ENCODE data around the gene RAP1GAP2. TPM values are rescaled to one million over a fixed set of nuclear protein-coding genes. Genes with fewer than 3 reads are reported as not detected.

The RAP1GAP2 gene
- total RNA-seq, 2 donors from 2014 or later = 22.4 to 32.9 TPM

DNA sequence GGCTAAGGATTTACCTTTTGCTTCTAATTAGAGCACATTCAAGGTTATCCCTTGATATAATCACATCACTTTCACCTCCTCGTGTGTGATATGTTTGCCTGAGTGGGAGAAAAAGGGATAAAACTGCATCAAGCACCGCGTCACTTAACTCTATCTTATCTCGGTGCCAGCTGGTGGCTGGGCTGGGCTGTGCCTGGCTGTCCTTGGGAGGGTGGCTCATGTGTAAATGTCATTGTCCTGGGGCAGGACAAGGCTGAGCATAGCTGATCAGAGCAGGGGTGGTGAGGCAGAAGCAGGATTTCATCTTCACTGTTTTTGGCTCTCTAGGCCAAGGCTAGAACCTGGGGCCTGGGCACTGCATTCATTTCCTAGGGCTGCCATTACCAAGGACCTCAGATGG lies 105.3 kb downstream of the RAP1GAP2 start:
- no peak for DNase-seq (ENCODE audit: low spot score)
- Histone ChIP-seq H3K36me3 (no peaks in the 10 kb centered on the region), H3K4me3 (no peak overlapping the region), H3K4me1 (peaks cover 0 to 51% of the 10 kb centered on the region in 2 donors), H3K27ac (peak overlapping the region; percentile 83 to 94), H3K9me3 (no peaks in the 10 kb centered on the region), H3K27me3 (no peaks in the 10 kb centered on the region)
- TF ChIP-seq, protein P1, sequence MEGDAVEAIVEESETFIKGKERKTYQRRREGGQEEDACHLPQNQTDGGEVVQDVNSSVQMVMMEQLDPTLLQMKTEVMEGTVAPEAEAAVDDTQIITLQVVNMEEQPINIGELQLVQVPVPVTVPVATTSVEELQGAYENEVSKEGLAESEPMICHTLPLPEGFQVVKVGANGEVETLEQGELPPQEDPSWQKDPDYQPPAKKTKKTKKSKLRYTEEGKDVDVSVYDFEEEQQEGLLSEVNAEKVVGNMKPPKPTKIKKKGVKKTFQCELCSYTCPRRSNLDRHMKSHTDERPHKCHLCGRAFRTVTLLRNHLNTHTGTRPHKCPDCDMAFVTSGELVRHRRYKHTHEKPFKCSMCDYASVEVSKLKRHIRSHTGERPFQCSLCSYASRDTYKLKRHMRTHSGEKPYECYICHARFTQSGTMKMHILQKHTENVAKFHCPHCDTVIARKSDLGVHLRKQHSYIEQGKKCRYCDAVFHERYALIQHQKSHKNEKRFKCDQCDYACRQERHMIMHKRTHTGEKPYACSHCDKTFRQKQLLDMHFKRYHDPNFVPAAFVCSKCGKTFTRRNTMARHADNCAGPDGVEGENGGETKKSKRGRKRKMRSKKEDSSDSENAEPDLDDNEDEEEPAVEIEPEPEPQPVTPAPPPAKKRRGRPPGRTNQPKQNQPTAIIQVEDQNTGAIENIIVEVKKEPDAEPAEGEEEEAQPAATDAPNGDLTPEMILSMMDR (IDR thresholded peaks at IDR 0.05) = no peak

DNA sequence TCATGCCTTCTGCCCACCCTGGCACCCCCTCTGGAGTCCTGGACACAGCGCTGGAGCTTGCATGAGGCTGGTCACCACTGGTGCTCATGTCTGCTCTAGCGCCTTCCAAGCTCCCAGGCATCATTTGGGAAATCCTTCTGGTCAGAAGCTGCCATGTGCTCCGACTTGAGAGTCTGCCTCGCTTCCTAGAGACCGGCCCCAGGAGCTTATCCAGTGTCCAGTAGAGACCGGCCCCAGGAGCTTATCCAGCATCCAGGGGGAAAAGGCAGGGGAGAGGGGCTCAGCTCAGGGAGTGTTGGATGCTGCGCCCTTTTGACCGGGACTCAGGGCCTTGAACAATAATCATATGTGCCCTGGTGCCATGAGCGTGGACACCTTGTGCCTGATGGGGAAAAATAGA lies 106.3 kb downstream of the RAP1GAP2 start:
- no peaks in the 10 kb centered on the region for H3K9me3 ChIP-seq
- H3K27me3 ChIP-seq = no peaks in the 10 kb centered on the region
- peaks cover 0 to 54% of the 10 kb centered on the region in 2 donors for H3K4me1 ChIP-seq
- DNase-seq (ENCODE audit: low spot score) = no peak
- no peak overlapping the region for H3K4me3 ChIP-seq
- TF ChIP-seq, protein P1 (IDR thresholded peaks at IDR 0.05) = no peak
- H3K27ac ChIP-seq = peak overlapping the region; percentile 83 to 94
- H3K36me3 ChIP-seq = no peaks in the 10 kb centered on the region

DNA sequence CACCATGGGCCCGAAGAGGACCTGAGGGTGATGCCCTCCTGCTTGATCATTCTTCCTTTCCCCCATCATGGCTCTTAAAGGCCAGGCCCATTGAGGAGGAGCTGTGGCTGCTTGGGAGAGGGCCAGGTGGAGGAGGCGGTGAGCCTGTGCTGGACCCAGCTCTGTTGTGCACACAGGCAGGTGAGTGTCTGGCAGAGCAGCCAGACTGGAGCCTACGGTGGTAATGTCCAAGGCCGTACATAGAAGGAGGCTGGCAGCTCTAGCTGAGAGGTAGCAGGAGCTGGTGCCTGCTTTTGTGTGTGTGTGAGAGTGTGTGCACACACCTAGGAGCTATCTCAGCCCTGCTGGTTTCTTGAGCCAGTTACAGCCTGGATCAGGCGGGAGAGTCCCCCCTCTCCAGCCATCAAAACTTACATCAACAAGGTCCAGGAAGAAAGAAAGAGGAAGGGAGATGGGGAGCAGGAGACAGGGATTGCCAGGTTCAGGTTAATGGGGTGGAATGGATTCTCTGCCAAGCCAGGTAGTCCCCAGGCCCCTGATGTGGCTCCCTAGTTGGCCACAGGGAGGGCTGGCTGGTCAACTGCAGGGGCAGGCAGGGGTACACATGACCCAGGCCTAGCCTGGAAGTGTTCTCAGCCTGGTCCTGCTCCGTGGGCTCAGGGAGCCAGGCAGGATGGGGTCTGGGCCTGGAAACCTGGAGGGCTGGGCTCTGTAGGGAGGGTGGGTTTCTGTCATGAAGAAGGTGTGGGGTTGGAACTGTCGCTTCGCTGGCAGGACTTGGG lies 107.1 kb downstream of the RAP1GAP2 start:
- no peaks in the 10 kb centered on the region for H3K9me3 ChIP-seq
- no peak overlapping the region for H3K4me3 ChIP-seq
- no peaks in the 10 kb centered on the region for H3K27me3 ChIP-seq
- peaks cover 0 to 57% of the 10 kb centered on the region in 2 donors for H3K4me1 ChIP-seq
- no peaks in the 10 kb centered on the region for H3K36me3 ChIP-seq
- peak overlapping the region; percentile 83 to 94 for H3K27ac ChIP-seq
- TF ChIP-seq, protein P1 (IDR thresholded peaks at IDR 0.05) = no peak
- DNase-seq (ENCODE audit: low spot score) = no peak

DNA sequence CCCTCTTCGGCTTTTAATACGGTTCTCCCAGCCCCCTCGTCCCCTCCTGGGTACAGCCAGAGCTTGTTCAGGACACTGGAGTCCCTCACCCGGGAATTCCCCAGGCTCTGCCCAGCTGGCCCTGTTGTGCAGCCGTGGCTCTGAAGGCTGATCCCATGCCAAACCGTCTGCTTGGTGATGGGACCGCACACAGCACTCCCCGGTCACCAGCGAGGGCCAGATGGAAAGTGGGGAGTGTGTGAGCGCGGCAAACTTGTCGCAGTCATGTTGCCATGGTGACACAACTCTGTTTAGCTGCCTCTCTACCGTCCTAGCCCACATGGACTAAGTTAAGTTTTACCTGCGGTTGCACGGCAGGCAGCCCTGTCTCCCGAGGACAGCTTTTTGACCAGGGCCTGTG lies 107.9 kb downstream of the RAP1GAP2 start:
- peaks cover 0 to 64% of the 10 kb centered on the region in 2 donors for H3K4me1 ChIP-seq
- no peaks in the 10 kb centered on the region for H3K27me3 ChIP-seq
- H3K9me3 ChIP-seq = no peaks in the 10 kb centered on the region
- H3K4me3 ChIP-seq = no peak overlapping the region
- peak overlapping the region; percentile 83 to 94 for H3K27ac ChIP-seq
- TF ChIP-seq, protein P1 (IDR thresholded peaks at IDR 0.05) = no peak
- DNase-seq (ENCODE audit: low spot score) = peak; percentile 60
- H3K36me3 ChIP-seq = no peaks in the 10 kb centered on the region

DNA sequence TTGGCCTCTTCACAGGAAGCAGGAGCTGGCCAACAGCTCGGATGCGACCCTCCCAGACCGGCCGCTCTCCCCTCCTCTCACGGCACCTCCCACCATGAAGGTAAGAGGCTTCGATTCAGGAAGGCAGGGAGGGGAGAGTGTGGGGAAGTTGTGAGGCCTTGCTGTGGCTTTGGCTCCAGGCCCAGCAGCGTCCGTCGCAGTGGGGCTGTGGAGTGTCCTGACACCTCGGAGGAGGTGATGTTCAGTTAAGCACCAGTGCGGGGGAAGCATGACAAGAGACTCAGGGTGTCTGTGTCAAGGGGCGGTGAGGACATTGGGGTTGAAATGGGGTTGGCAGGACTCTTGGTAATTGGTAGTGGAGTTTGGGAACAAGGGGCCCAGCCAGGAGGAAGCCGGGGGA lies 109.0 kb downstream of the RAP1GAP2 start:
- Histone ChIP-seq H3K27ac (peak overlapping the region; percentile 83 to 94), H3K9me3 (no peaks in the 10 kb centered on the region), H3K36me3 (no peaks in the 10 kb centered on the region), H3K4me3 (no peak overlapping the region), H3K4me1 (peaks cover 0 to 75% of the 10 kb centered on the region in 2 donors), H3K27me3 (no peaks in the 10 kb centered on the region)
- DNase-seq (ENCODE audit: low spot score) = peak; percentile 71
- TF ChIP-seq, protein P1 (IDR thresholded peaks at IDR 0.05) = no peak
